Keratinocyte (primary cell): Measurements from ENCODE around the gene CCDC28B.

Experiments
- EZH2 ChIP-seq: IDR thresholded peaks from one replicate; pipeline ENCODE4 v1.6.1; 2012; ENCODE audit warnings: inconsistent platforms, mild to moderate bottlenecking, low read length, moderate library complexity
- TF ChIP-seq, protein P1 (sequence below), 3 experiments: IDR thresholded peaks in 1 of 3; conservative IDR thresholded peaks in 1 of 3; optimal IDR thresholded peaks in 1 of 3; 2 replicates in 2 of 3; 3 replicates in 1 of 3; pipeline versions ENCODE3 to v1.5.1; 2011; ENCODE audit warnings: low read length in 3 of 3, mild to moderate bottlenecking in 3 of 3, moderate library complexity in 2 of 3, control low read depth in 1 of 3, inconsistent platforms in 1 of 3; ENCODE audit not compliant: insufficient read depth in 2 of 3; ENCODE audit errors: extremely low read depth in 1 of 3

GRCh38 chr1:32181065-32181464 is 19.3 kb upstream of the CCDC28B start:
- TF ChIP-seq, protein P1, sequence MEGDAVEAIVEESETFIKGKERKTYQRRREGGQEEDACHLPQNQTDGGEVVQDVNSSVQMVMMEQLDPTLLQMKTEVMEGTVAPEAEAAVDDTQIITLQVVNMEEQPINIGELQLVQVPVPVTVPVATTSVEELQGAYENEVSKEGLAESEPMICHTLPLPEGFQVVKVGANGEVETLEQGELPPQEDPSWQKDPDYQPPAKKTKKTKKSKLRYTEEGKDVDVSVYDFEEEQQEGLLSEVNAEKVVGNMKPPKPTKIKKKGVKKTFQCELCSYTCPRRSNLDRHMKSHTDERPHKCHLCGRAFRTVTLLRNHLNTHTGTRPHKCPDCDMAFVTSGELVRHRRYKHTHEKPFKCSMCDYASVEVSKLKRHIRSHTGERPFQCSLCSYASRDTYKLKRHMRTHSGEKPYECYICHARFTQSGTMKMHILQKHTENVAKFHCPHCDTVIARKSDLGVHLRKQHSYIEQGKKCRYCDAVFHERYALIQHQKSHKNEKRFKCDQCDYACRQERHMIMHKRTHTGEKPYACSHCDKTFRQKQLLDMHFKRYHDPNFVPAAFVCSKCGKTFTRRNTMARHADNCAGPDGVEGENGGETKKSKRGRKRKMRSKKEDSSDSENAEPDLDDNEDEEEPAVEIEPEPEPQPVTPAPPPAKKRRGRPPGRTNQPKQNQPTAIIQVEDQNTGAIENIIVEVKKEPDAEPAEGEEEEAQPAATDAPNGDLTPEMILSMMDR (optimal IDR thresholded peaks at IDR 0.05 in 1 of 3, IDR thresholded peaks at IDR 0.05 in 1 of 3, conservative IDR thresholded peaks at IDR 0.05 in 1 of 3; ENCODE audit: extremely low read depth in 1 of 3, insufficient read depth in 2 of 3, low read length in 3 of 3) = no peak
- no peak for TF ChIP-seq EZH2
